ENCODE data around the gene CLDN10.
"Not testable (repeated sequence)": the region's sequence is repeated elsewhere in the genome, so short reads cannot be mapped to it uniquely, and the experiment has no call there.

CLDN10 gene

DNA sequence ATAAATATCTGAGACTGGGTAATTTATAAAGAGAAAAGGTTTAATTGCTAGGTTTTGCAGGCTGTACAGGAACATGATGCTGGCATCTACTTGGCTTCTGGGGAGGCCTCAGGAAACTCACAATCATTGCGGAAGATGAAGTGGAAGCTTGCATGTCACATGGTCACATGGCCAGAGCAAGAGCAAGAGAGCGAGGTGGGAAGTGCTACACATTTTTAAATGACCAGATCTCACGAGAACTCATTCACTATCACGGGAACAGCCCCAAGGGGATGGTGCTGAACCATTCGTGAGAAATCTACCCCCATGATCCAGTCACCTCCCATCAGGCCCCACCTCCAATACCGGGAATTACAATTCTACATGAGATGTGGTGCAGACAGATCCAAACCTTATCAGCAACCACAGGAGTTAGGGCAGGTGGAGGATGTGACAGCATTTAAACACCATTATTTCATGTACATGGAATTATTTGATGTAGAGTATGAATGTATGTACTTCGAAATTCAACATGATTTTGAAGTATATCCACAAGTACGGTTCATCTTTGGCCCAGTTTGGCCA is 10.5 kb upstream of the CLDN10 start:
- DNase-seq (ENCODE audit: low read depth), result no peak

DNA sequence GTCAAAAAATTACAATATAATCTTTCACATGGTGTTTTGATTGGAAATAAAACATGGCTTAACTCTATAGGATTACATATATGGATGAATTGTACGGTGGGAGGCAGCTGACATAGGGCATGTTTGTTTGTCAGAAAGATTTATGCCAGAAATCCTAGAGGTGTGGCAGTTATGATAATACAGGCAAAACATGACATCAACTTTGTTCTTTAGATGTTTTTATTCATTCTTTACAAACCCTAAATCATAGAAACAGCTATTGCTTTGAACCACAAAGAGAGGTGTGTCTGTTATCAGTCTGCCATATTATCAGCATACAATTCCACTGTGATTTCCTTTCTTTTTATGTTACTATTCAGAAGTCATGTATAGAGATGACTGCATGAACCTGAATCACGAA is 8.2 kb upstream of the CLDN10 start:
- no peak for DNase-seq (ENCODE audit: low read depth)

DNA sequence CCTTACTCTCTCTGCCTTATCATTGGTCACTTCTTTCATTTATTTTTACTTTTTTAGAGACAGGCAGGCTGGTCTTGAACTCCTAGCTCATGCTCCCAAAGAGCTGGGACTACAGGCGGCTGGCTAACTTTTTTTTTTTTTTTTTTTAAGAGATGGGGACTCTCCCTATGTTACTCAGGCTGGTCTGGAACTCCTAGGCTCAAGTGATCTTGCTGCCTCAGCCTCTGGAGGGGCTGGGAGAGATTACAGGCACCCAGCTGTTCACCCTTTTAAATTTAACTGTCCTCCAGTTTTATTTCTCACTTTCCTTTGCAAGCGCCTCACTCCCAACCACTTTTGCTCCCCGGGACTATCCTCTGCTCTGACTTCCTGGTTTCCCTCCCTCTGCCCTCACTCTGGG is 5.6 kb upstream of the CLDN10 start:
- DNase-seq (ENCODE audit: low read depth), result no peak

DNA sequence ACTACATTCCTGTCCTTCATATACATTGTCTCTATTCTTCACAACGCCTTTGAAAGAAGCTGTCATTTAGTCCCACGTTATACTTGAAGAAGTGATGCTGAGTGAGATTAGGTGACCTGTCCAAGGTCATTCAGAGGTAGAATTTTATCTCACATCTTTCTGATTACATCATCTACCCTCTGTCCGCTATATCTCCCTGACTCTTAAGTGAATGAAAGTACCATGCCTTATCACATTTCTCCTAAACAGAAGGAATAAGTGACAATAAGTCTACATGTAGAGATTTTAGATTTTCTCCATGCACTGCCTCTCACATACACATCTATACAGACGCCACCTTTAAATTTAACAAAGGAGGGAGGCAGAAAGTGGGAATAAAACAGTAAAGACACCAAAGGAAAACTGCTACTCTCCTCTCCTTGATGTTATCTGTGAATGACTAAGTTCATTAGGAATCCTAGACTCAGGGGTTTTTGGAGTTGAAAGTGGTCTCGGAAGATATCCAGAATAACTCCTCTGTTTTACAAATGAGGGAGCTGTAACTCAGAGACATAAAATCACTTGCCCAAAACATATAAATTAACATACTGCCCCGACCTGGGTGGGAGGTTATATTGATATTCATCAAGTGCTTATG is 4.9 kb upstream of the CLDN10 start:
- DNase-seq (ENCODE audit: low read depth), result no peak

DNA sequence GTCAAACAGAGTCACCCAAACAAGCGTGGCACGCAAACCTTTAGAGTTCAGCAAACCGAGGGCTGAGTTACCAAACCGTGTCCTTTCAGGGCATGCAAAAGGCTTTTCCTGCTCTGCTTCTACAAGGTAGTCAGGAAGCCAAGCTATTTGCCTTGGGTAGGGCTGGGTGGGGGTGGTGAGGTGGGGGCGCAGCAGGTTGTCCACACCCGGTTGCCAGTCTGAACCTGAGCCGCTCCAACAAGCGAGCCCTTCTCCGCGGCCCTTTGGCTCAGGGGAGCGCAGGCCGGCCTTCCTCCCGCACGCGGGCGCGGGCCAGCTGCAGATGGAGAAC is 347 bp upstream of the CLDN10 start:
- DNase-seq (ENCODE audit: low read depth), result no peak

DNA sequence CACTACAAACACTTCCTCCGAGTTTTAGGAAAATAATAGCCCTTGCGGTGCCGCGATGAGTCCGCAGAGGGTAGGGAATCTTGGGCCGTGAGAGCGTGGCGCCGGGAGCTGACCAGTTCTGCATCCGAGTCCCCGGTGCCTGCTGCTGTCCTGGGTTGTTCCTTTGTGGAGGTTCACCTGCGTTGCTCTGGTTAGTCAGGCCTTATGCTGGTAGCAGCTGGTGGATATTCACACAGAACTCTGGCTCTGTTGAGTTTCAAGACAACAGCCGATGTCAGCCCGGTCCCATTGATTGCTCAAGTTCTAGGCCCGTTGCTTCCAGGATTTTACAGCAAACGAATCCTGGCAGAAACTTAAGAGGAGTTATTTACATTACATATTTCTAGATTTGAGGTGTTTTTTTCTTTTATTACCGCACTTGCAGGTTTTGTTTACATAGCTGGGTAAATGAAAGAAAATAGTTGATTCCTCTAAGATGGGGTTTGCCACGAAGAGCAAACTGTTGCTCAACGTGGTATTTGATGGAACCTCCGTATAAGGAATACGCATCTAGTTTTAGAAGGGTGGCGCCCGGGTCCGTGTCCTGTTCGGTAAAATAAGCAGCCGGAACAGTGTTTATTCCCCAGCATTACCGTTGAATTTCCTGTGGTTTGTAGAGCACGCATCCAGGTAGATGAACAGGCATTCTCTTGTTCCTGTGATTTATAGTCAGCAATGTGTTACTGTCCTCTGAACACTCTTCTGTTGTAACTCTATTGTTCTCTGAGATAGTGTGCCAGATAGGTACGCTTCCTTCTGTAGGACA is 1.3 kb downstream of the CLDN10 start:
- DNase-seq (ENCODE audit: low read depth), result no peak

DNA sequence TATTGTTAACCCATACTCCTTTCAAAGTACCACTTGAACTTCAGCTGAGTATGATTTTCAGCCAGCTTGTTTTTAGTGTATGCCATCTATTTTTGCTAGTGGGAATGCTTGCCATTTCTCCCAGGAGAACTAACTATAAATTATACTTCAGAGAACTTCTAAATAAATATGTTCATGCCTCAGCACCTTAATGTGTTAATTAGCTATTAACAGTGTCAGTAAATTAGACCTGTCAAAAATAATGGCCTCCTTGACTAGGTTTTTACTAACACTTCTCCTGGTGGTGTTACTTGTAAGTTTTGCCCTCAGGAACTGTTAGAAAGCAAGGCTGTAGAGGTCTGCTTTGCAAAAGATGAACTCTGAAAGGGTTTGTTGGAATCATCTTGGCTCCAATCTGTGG is 4.5 kb downstream of the CLDN10 start:
- no peak for DNase-seq (ENCODE audit: low read depth)

DNA sequence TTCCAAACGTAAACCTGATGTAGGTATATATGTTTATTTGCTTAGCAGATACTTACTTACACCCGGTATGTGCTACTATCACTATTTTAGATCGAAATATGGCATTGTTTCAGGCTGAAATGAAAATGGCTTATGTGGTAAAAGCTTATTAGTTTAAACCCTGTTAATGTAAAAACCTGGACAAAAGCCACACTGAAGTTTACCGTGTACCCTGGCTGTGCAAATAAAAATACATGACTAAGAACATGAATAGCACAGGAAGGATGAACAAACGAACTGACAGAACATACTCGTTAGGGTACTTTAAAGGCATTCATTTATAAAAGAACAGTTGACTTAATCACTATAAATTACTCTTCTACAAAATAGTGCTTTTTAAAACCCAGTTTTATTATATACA is 6.6 kb downstream of the CLDN10 start:
- no peak for DNase-seq (ENCODE audit: low read depth)

DNA sequence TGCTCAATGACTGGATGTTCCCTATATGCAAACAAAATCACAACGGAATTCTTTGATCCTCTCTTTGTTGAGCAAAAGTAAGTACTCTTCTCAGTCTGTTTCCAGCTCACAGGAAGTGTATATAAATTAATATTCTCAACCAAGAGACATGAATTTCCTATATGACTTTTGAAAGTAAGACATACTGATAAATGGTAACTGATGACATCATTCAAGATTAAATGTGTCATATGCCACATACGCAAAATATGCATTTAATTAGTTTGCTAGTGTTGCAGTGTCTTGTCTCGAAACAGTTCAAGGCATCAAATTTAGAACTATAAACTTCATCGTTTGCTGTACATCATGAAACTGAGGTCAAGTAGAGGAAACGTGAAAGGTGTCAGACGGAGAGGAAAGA is 7.9 kb downstream of the CLDN10 start:
- no peak for DNase-seq (ENCODE audit: low read depth)

DNA sequence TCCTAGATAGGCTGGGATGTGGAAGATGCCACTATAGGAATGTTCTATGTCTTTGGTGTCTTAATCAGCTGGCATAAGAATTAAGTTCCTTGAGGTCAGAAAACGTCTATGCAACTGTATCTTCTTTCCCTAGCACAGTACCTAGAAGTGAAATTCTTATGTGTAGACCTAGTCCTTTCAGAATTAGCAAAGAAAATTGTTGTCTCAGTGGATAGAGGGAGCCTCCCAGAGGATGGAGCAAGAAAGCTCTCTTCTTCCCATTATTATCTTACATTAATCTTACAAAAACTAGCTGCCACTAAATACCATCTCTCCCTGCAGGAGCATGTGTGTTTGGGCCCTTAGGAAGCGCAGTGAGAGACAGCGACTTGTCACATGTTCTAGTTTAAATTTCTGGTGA is 11.6 kb downstream of the CLDN10 start:
- no peak for DNase-seq (ENCODE audit: low read depth)

DNA sequence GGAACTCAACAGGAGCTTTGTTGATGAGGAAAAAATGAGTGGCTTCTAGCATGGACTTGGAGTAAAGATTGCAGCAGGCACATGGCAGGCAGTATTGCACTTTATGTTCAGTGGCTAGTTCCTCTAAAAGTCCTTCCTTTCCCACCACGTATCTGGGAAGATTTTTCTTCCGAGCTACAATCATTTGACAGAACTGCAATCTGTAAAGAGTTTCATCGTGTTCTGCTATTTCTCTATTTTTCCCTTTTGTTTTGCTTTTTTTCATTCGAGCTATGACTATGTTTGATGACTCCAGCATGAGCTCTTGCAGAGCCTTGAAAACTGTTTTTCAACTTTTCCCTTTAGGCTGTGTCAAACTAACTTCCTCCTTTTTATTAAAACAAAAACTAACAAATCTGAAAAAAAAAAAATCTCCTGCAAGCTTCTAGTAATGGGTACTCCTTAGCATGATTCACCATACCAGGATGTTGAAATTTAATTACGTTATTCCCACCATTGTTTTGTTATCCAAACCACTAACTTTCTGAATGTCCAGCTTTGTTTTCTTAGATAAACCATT is 12.3 kb downstream of the CLDN10 start:
- no peak for DNase-seq (ENCODE audit: low read depth)

DNA sequence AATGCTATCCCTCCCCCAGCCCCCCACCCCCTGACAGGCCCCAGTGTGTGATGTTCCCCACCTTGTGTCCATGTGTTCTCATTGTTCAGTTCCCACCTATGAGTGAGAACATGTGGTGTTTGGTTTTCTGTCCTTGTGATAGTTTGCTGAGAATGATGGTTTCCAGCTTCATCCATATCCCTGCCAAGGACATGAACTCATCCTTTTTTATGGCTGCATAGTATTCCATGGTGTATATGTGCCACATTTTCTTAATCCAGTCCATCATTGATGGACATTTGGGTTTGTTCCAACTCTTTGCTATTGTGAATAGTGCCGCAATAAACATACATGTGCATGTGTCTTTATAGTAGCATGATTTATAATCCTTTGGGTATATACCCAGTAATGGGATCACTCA is 13.2 kb downstream of the CLDN10 start:
- DNase-seq (ENCODE audit: low read depth), result not testable (repeated sequence)

DNA sequence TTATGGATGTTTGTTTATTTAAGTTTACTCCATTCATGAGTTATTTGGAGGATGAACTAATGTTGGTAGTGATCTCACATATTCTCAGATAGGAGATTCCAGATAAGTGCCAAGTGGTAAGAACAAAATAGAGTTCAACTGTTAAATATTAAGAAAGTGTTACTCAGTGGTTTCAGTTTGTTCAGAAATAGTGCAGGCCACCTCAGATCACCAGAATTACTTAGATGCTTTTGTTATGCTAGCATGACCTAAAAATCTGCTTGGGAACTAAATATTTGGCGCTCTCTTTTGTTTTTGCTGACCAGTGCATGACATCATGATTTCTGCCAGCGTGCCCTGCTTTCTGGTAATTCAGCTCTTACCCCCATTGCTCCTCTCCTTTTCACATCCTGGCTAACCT is 15.6 kb downstream of the CLDN10 start:
- no peak for DNase-seq (ENCODE audit: low read depth)

DNA sequence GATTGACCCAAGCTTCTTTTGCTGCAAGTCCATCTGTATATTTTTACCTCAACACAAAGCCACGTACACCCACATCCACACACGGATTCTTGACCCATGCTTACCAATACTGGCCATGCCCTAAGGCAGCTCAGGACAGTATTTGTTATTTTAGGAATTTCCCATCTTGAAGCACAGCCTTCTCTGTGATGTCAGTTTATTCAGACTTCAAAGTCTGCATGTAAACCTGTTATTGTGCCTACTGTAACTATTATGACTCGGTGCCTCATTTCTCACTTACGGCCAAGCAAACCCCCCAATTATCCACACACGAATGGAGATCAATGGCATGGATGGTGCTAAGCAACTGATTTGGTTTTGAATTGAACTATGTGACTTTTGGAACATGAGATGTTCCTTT is 17.5 kb downstream of the CLDN10 start:
- no peak for DNase-seq (ENCODE audit: low read depth)

DNA sequence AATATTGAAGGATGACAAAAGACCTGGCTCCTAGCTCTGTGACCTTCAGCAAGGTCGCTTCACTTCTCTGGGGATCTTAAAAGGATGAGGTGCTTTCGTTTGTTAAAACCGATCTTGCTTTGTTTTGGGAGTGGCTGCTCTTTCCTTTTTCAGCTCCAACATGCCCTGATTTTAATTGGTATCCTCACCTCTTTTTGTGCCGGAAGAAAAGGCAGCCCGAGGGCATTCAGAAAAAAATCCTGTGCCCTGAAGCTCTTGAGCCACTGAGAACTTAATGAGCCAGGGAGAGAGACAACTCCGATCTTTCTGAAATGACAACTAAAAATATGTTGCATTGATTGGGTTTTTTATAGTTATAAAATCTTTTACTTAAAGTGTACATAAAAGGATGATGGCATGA is 19.4 kb downstream of the CLDN10 start:
- DNase-seq (ENCODE audit: low read depth), result no peak

DNA sequence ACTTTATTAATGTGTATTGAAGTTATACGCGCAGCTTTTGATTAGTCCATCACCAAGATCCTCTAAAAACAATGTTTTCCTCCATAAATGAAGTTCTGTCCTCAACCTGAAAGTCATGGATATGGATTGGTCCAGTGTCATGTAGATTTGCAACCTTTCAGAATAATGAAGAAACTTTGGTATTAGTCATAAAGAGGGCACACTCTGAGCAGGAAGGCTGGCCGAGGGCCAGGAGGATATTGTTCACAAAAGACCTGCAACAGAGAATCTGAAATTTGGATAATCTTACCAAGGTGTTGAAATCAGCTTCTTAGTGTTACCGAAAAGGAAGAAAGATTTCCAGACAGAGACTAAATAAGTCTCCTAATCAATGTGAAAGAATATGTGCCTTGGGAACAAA is 20.7 kb downstream of the CLDN10 start:
- no peak for DNase-seq (ENCODE audit: low read depth)

DNA sequence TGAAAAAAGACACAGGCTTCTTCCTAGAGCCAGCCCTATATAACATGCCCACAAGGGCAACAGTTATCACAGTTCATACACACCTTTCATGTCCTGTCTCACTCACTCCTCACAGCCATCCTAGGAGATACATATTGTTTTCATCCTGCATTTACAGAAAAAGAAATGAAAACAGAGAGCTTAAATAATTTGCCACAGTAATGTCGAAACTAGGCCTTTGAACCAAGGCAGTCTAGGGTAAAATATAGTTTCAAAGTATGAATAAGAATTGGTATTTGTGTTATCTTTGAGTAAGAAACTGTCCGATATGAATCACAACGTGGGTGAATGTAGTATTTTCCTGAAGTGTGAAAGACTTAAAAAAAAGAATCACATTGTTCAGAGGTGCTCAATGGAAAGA is 26.8 kb downstream of the CLDN10 start:
- DNase-seq (ENCODE audit: low read depth), result no peak

DNA sequence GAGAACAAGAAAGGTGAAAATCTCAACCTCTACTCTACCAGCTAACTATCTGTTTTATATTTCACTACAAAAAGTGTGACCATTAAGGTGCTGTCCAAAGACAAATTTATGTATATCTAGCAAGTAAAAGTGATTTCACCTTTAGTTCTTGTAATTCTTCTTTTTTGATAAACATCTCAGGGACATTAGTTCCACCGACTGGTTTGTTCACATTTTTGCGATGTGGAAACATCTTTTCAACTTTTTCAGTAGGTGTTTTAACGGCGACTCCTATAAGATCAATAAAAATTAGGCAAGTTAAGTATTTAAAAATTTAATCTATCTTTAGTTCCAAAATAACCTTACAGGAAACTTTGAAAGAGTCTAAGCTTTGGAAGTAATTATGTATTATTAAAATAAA is 33.3 kb downstream of the CLDN10 start:
- no peak for DNase-seq (ENCODE audit: low read depth)

DNA sequence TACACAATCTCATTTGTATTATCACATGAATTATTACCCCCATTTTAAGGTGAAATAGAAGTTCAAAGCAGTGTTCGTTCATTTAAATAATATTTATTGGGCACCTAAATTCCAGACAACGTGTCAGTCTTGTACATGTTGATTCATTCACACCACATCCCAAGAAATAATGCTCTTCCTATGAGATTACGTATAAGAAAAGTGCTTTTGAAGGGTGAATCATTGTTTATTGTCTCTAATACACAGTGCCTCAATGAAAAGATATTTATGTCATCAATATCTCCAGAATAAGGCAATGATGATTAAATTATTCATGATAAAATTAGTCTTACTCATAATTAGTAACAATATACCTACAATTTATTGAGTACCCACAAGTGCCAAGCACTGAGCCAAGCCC is 35.6 kb downstream of the CLDN10 start:
- no peak for DNase-seq (ENCODE audit: low read depth)

DNA sequence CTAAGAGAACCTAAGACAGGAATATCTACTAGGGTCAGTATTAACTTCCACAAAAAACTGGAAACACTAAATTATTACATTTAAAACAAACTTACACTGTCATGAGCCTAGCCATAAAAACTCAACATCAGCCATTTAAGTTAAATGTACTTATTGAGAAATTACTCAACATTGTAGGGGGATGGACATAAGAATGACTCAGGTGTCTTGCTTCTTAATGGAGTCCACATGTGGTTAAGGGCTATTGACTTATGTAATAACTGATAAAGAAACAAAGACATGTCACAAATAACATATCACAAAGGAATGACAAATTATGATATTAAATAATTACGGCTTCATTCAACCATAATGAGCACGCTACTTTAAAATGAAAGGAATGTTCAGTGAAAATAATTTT is 36.2 kb downstream of the CLDN10 start:
- no peak for DNase-seq (ENCODE audit: low read depth)

DNA sequence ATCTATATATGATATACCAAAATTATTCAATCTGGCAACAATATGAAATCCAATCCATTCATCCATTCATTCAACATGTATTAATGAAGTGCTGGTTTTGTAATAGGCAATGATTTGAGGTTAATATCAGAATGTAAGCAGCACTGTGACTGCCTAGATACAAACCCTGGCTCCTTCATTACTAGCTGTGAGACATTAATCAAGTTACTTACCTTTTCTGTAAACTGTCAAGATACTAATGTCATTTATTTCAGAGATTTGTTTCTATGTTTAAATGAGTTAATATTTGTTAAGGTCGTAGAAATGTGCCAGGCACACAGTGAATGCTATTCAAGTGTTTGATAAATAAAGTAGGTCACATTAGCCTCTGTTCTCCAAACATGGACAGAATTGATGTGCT is 40.9 kb downstream of the CLDN10 start:
- DNase-seq (ENCODE audit: low read depth), result no peak

DNA sequence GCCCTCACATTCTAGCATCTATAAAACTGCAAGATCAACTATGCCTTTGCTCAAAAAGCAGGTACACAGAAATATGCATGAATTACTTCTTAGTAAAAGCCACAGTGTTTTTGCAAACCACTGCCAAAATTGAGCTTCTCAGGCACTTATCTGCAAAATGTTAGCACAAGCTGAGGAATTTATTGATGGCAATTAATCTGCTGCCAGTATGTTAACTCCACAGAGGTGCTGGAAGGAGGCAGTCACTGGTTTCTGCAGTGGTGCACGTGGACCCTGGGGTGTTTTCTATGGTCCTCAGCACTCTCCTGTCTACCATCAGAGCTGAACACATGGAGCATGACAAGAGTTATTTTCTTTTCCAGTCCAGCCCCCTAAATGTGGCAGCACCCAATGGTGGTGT is 44.2 kb downstream of the CLDN10 start:
- no peak for DNase-seq (ENCODE audit: low read depth)

DNA sequence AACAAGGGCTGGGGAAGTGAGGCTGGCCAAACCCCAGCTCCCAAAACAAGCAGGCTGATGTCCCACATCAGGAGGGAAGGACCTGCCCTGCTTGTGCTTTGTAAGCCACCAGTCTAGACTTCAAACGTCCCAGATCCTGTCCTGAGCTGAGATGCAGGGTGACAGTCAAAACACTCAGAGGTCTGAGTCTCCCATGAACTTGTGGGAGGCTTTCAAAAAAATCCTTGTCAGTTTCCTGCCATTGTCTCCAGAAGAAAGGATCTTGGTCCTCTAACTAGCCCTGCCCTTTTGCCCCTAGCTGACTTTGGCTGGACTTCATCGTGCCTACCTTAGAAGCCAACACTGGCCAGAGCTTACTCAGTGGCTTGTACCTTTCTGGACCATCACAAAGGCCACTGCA is 48.7 kb downstream of the CLDN10 start:
- no peak for DNase-seq (ENCODE audit: low read depth)

DNA sequence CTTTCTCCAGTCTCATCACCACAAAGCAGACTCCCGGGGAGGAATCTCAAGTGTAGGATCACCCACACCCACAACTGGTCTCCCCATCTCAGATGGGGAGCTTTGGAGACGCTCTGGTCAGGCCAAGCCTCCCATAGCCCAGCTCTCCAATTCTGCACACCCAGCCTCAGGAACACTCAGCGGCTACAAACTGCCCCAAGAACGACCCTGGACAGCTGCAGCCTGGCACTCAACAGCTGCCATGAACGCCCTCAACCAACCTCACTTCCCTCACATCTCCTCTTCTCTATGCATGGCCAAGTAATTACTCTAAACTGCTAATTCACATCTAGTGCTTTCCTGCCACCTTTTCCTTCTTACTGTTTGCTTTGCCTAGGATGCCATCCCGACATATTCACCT is 49.4 kb downstream of the CLDN10 start:
- DNase-seq (ENCODE audit: low read depth), result no peak

Data from fibroblast of the conjunctiva (primary cell).